NB4 (cell line): ENCODE results near the gene TNFRSF6B.

ENCODE experiments used
- MAX ChIP-seq: IDR thresholded peaks from 2 replicates; pipeline ENCODE4 v1.6.1; 2011; ENCODE audit warnings: low read depth, low read length
- MYC ChIP-seq: IDR thresholded peaks from 2 replicates; pipeline ENCODE4 v1.6.1; 2011; ENCODE audit warnings: low read depth, low read length
- POLR2A ChIP-seq: IDR thresholded peaks from 2 replicates; pipeline ENCODE4 v1.6.1; 2011; ENCODE audit warnings: mild to moderate bottlenecking; ENCODE audit not compliant: insufficient read length; ENCODE audit errors: extremely low read depth
- TF ChIP-seq, protein P1 (sequence below): IDR thresholded peaks from one replicate; pipeline ENCODE4 v1.5.1; 2012; ENCODE audit warnings: low read depth, low read length

DNA sequence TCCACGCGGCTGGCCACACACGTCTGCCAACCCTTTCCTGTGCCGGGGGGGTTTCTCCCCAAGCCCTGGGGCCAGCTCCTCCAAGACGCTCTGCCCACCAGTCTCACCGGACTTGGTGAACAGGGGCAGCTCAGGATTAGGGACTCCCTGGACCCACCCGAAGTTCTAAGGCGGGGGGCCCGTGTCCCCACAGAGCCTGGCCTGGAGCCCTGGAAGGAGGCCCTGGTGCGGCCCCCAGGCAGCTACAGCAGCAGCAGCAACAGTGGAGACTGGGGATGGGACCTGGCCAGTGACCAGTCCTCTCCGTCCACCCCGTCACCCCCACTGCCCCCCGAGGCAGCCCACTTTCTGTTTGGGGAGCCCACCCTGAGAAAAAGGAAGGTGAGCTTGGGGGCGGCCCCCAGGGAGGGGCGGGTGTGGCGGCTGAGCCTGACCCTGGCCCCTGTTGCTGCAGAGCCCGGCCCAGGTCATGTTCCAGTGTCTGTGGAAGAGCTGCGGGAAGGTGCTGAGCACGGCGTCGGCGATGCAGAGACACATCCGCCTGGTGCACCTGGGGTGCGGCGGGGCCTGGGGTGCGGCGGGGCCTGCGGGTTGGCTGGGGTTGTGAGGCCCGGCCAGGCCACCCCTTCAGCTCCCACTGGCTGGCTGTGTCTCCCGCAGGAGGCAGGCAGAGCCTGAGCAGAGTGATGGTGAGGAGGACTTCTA, 45.4 kb downstream of the TNFRSF6B start:
- TF ChIP-seq, protein P1, sequence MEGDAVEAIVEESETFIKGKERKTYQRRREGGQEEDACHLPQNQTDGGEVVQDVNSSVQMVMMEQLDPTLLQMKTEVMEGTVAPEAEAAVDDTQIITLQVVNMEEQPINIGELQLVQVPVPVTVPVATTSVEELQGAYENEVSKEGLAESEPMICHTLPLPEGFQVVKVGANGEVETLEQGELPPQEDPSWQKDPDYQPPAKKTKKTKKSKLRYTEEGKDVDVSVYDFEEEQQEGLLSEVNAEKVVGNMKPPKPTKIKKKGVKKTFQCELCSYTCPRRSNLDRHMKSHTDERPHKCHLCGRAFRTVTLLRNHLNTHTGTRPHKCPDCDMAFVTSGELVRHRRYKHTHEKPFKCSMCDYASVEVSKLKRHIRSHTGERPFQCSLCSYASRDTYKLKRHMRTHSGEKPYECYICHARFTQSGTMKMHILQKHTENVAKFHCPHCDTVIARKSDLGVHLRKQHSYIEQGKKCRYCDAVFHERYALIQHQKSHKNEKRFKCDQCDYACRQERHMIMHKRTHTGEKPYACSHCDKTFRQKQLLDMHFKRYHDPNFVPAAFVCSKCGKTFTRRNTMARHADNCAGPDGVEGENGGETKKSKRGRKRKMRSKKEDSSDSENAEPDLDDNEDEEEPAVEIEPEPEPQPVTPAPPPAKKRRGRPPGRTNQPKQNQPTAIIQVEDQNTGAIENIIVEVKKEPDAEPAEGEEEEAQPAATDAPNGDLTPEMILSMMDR = no peak
- TF ChIP-seq MYC = no peak
- TF ChIP-seq MAX = no peak
- TF ChIP-seq POLR2A = no peak
